KG1 (cell line): ENCODE results near the gene TAF4.

Experiments
- DNase-seq: peaks from one replicate; lab custom pipeline; 2025; lab: John Stamatoyannopoulos, UW

TAF4 gene

GRCh38 chr20:62021793-62022385 is 43.8 kb downstream of the TAF4 start:
- no peak for DNase-seq

GRCh38 chr20:62020935-62021701 is 44.6 kb downstream of the TAF4 start:
- no peak for DNase-seq

- no peak for DNase-seq
These were observed 45.7 kb downstream of the TAF4 start for GRCh38 chr20:62019881-62020492.

GRCh38 chr20:62019144-62019805 is 46.4 kb downstream of the TAF4 start:
- DNase-seq = no peak

DNA sequence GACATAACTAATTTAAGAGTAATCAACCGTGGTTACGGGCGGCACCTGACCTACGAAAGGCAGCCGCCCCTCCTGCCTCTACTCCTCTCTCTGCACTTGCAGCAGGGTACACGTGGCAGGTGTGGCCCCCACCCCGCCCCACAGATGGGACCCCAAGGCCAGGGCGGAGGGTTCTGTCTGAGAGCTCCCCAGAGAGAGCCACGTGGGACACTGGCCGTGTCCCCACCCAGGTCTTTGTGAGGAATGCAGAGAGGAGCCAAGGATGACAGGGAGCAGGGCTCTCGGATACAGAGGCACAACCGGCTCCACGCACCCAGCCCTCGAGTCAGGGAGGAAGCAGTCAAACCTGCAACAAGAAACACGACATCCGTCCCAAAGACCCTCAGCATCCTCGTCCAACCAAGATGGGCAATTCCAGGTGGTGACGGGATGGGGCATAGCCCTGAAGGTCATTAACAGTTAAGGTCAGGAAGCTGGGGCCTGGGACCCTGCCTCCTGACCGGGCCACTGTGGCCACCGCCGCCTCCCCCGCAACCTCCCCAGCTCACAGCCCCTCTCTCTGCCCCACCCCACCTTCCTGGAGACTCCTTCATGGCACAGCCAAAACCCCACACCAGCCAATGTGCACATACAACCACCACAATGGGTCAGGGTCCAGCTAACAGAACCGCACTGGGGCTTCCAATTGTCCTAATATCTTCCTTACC is 47.1 kb downstream of the TAF4 start:
- DNase-seq = no peak

GRCh38 chr20:62015540-62016288 is 50.0 kb downstream of the TAF4 start:
- DNase-seq = no peak

DNA sequence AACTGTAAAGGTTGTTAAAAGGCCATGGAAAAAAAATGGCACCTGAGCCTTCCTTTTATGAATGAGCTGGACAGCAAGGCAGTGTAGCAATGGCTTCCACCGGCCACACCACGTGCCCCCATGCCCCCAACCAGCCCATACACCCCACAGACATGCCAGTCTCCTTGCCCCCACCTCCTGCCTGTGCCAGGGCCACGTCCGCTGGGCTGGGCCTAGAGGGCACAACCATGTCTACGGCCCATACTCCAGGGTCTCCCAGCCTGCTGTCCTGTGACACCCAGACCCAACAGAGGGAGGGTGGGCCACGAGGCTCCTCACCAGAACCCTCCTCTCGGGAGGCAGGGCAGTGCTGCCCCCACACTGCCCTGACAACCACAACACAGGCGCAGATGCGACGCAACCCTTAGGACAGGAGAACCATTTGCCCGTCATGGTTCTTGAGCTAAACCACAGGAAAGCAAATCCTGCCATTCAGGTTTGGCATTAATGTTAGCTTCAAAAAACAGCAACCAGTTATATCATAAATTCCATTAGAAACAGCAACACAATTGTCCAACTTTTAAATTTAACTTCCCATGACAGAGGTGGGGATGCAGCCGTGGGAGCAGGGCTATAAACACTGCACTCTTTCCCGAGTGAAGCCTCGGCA is 50.7 kb downstream of the TAF4 start:
- no peak for DNase-seq

DNA sequence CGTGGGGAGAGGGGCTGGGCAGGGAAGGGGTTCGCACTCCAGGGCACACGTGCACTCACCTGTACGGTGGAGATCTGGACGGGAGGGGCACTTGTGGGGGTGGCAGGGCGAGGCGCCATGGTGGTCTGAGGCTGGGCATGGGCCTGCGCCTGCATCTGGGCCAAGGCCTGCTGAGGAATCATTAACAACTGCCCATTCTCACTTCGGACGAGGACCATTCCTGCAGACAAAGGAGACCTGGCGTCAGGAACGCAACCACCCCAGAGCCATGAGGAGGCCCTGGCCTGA is 51.2 kb downstream of the TAF4 start:
- no peak for DNase-seq

DNA sequence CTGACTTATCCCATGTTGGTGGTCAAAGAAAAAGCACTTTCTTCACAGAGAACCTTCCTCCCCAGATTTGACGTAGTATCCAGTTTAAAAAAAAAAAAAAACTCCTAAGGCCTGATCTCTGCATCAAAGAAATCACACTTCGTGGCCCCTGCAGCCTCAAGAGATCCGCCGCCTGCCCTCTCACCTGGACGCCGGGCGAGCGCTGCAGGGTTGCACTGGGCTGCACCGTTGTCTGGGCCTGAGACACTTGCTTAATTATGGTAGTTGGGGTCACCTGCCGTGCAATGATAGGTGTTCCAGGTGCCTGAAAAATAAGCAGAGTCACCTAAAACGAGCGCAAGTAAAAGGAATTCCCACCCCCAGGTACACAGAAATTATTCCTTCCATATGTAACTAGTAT is 53.0 kb downstream of the TAF4 start:
- DNase-seq = no peak

- no peak for DNase-seq
These were observed 53.6 kb downstream of the TAF4 start for GRCh38 chr20:62011938-62012534.

GRCh38 chr20:62011403-62011790 is 54.3 kb downstream of the TAF4 start:
- DNase-seq = no peak

DNA sequence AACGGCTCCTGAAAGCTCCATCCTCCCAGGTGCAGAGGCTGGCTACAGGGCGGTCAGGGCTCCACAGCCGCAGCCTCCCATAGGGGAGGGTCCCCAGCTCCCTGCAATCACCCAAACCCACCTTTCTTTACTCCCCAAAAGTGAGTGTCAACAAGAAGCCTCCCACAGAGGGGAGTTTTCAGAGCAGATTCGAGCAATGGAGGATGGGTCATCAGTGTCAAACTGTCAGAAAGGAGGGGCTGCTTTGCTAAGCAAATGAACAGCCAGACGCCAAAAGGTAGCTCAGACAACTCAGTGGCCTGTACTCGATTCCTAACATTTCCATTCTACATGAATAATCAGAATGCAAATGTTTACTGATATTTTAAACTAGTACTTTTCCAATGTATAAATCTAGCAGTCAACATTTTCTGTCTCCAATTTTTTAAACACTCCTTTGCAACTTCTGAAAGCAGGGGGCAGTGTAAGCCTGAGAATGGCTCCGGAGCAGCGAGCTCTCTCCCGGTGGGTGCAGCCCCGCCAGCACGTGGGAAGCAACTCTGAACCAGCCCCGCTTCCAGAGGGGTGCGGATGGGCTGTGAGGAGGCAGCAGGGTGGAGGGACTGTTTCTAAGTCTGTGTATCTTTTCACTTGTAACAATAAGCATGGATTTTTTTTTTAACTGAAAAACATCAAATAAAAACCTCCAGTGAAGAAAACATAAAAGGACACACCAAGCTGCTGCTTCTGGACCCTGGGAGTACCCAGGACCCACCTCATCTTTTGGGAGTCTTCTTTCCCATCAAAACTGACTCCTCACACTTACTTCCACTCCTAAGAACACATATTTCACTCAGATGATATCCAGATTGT is 54.9 kb downstream of the TAF4 start:
- no peak for DNase-seq

GRCh38 chr20:62009869-62010445 is 55.7 kb downstream of the TAF4 start:
- no peak for DNase-seq

DNA sequence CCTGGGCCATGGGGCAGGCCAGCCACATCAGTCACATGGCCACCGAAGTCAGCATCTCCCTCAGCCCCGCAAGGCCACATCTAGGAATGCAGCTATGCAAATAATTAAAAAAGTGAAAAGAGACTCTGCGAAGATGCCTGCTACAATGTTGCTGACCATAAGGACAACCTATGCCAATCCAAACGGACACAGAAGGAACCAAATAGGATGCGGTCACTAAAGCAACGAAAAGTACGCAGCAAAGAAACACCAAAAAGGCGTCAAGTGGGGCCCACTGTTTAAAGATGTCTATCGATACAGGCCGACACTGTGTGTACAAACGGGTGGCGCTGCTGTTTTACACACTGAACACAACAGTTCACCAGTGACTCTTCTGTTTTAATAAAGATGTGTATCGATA is 56.4 kb downstream of the TAF4 start:
- DNase-seq = no peak

- DNase-seq = no peak
These were observed 57.0 kb downstream of the TAF4 start for GRCh38 chr20:62008643-62009183.

DNA sequence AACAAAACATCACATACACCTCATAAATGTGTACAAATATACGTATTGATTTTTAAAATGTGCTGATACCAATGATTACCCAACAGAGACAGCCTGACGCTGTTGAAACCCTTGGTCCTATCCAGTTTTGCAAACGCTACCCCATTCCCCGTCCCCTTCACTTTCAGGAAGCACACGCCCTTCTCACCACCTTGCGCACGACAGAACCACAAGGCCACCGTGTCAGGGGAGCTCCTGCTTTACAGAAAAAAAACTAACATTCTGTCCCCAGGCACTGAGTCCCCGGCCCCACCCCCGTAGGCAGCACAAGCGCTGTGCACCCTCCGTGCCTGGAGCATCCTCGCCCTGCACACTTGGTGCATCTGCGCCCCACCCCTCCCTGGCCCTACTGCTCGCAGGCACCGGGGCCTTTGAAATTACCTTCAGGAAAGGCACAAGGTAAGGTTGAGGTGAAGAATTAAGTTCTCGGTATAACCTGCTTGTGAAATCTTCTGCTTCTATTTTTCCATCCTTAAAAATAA is 58.5 kb downstream of the TAF4 start:
- no peak for DNase-seq

GRCh38 chr20:62006482-62006881 is 59.2 kb downstream of the TAF4 start:
- no peak for DNase-seq

DNA sequence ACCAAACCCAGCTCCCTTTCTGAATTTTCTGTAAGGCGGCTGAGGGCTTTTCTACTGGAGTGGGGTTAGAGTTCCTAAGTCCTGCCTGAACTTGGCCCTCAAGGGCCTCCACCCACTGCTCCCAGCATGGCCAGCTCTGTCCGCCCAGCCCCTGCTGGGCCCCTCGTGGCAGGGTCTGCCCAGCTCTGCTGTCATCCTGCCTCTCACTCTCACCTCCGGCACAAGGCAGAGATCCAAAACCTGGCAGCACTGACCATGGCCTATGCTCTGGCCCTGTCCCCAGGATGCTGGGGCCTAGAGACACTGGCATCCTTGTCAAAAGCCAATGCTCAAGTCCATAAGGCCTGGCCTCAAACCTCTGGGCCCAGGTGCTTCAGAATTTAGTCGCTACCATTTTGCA is 61.1 kb downstream of the TAF4 start:
- no peak for DNase-seq
